Fibroblast of villous mesenchyme (primary cell): Measurements from ENCODE around the gene ACAP1. TPM values are rescaled to one million over a fixed set of nuclear protein-coding genes. Genes with fewer than 3 reads are reported as not detected.

Source experiments
- DNase-seq: peaks from one replicate; pipeline ENCODE4 v3.0.0-alpha.2; 2010; ENCODE audit warnings: low read depth
- H3K4me3 ChIP-seq: 2 replicates; pipeline ENCODE4 v1.5.1; 2011; ENCODE audit warnings: low read depth, mild to moderate bottlenecking, low read length
- total RNA-seq: library from RNA; depleted of rRNA; stranded (reverse); fragments of >200 nt; gene quantifications from 2 replicates; pipeline ENCODE4 v1.2.3, GENCODE V29; 2012
- TF ChIP-seq, protein P1 (sequence below): IDR thresholded peaks from 2 replicates; pipeline ENCODE4 v1.5.1; 2012; ENCODE audit warnings: low read depth, mild to moderate bottlenecking, low read length; ENCODE audit not compliant: insufficient read depth

The ACAP1 gene
- total RNA-seq, 1 donor, result 3.9 TPM

DNA sequence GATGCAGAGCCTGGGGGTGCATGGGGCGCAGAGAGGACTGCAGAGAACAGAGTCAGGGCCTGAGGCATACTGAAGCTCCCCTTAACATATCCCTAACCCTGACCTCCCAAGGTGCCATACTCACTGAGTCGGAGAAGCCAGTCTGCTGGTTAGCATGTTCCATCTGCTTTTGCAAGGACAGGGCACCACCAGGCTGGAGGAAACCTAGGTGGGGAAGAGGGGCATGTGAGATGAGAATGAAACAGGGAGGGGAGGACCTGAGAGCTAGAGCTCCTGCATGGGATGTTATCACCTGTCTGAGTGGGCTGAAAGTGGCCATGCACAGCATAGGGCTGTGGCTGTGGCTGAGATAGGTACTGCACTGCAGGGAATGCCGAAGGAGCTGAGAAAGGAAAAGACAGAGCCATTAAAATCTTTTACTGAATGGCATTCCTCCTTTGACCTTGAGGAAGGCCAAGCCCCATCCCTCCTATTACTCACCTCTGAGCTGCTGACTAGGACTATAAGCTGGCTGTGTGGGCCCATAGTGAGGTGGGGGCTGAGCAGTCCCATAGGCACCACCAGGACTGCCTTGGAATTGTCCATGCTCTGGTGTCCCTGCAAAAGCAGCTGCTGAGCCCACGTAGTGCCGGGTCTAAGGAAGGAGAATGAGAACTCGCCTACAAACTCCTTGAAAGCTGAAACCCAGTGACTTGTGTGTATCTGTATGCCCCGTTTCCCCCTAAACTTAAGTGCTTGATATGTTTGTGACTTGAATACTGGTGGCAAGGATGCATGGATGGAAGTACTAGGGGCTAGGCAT lies 23.0 kb upstream of the ACAP1 start:
- no peak overlapping the region for H3K4me3 ChIP-seq
- TF ChIP-seq, protein P1, sequence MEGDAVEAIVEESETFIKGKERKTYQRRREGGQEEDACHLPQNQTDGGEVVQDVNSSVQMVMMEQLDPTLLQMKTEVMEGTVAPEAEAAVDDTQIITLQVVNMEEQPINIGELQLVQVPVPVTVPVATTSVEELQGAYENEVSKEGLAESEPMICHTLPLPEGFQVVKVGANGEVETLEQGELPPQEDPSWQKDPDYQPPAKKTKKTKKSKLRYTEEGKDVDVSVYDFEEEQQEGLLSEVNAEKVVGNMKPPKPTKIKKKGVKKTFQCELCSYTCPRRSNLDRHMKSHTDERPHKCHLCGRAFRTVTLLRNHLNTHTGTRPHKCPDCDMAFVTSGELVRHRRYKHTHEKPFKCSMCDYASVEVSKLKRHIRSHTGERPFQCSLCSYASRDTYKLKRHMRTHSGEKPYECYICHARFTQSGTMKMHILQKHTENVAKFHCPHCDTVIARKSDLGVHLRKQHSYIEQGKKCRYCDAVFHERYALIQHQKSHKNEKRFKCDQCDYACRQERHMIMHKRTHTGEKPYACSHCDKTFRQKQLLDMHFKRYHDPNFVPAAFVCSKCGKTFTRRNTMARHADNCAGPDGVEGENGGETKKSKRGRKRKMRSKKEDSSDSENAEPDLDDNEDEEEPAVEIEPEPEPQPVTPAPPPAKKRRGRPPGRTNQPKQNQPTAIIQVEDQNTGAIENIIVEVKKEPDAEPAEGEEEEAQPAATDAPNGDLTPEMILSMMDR, result no peak
- DNase-seq, result no peak

DNA sequence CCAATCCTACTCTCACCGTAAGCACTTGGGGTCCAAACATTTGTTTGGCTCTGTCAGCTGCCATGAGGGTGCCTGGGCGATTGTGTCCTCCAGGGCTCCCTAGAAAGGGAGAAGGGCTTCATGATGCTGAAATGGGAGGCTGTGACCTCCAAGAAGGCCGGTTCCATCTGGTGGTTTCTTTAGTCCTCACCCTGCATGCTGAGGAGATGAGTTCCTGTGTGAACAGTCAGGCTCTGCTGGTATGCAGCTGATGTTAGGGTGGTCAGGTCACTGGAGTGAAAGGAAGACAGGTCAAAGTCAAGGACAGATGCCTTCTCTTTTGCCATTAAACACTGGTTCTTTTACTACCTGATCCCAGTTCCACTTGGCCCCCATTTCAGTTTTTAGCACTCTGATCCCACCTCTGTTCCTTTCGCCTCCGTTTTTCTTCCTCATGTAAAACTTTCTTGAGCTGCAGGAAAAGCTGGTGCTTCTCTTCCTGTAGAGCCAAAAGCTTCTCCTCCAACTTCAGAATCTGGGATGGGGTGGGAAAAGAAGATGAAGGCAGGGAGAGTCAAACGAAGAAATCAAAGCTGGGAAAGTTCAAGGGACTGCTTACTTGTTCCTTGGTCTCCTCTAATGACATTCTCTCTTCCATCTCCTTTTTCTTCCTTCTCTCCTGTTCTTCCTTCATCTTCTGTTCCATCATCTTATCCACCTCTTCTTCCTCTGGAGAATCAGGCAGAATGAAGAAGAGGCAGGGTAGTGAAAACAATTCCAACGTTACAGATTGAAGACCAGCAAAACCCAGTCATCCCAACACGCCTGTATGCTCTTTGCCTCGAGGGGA lies 22.2 kb upstream of the ACAP1 start:
- TF ChIP-seq, protein P1, result no peak
- DNase-seq, result no peak
- H3K4me3 ChIP-seq, result peak overlapping the region; percentile 83

DNA sequence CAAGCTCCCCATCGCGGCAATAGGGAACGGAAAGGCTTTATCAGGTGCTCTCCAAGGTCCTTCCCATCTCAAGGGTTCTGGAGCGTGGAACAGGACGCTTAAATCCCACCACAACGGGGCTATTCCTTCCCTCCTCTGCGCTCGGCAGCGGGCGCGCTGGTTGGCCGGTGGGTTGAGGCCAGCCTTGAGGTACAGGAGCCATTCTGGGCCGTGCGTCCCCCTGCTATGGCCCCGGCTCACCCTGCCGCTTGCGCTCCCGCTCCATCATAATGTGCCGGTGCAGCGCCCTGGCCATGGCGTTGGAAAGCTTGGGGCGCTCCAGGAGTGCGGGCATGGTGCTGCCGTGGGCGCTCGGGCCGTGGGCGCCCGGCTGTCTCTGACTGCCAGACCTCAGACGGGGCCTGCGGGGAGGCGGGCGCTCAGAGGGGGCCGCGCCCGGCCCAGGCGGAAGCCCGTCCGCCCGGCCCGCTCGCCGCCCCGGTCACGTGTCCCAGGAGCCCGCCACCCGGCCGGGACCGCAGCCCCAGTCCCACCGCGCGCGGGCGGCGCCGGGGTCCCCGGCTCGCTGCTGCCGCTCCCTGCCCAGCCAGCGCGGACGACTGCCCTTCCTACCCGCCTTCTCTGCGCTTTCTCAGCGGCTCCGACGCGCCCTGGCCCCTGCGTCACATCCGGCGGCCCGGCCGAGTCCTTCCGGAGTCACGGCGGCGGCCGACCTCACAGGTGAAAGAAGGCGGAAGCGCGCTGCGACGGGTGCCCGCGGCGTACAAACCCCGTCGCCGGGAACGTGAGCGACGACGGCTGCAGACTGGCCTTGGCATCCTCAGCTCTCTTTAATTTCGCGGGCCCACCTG lies 21.4 kb upstream of the ACAP1 start, which contains the start of gene GPS2:
GPS2 (minus strand) TSS at position 642 of the 851 bp plus-strand sequence; CDS start at position 334, 308 bp downstream.
- peak; percentile 85 for DNase-seq
- H3K4me3 ChIP-seq, result peak within 1 kb of the TSS; percentile 83
- TF ChIP-seq, protein P1, result no peak

DNA sequence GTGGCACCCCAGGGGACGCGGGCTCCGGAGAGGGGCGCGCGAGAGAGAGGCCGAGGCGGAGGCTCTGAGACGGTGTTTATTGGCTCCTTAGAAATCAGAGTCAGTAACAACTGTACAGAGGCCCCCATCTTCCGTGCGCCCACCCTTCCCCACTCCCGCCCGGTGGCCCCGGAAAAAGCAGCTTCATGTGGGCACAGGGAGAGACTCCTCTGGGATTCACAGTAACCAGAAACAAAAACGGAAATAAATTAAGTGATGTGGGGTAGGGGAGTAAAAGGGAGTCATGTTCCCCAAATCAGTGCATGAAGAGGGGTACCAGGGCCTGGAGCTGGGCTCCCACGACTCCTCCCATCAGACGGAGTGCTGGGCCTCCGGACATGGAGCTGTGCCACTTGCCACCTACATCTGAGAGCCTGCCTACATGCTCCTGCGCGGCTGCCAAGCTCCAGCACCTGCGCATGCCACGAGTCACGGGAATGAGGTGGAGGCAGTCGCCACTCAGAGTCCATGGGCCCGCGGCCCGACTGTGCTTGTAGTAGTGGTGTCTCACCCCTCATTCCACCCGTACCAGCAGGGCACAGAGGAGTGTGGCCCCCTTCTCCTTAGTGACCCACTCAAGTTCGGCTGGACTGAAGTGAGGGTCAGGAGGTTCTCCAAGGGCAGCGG lies 20.6 kb upstream of the ACAP1 start:
- DNase-seq, result no peak
- H3K4me3 ChIP-seq, result peak overlapping the region; percentile 83
- TF ChIP-seq, protein P1, result no peak

DNA sequence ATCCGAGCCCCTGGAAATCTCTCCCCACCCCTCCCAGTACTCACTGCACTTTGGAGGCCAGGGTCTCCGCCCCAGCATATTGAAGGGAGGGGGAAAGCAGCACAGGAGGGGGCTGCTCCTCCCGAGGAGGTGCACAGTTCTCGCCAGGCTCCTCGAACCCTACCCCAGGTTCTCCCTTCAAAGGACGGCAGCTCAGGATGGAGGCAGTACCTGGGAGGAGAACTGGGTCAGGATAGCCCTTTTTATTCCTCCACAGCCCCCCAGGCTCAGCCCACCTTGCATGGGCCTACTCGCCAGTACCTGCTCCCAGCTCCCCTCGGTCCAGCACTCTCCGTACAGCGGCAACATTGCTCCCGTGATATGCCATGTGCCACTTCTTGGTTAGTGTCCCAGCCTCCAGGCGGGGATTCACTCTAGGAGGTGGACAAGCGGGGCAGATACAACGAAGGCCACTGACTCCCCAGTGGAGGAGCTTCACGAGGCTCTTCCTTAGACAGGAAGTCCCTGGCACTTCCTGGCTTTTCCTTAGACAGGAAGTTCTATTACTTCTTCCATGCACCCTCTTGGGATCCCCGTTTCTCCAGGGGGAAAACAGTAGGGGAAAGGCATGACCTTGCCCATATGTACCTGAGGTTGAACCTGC lies 19.0 kb upstream of the ACAP1 start:
- no peak for DNase-seq
- H3K4me3 ChIP-seq, result no peak overlapping the region

More for the DNA sequence above, 19.0 kb upstream of the ACAP1 start:
- TF ChIP-seq, protein P1, result no peak
